ENCODE measurements around the gene DEDD2.

DNA sequence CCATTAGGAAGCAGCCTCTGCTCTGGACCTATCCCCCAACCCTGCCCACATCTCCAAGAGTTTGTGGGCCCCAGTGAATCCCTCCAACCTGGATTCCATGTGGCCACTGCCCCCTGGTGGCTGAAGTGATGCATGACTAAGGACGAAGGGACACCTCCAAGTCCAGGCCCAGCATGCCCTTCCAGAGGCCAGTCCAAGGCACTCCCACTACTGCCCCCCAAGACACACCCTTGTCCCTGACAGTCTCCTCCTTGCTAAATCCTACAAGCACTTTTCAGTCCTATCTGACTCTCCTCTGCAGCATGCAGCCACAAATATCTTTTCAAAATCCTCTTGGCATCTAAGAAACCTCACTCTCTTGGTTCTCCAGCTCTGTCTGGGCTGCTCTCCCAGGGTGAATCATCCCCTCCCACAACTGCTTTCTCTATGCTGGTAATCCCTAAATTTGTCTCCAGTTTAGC is 33.0 kb downstream of the DEDD2 start:
- TF ChIP-seq, protein P1, sequence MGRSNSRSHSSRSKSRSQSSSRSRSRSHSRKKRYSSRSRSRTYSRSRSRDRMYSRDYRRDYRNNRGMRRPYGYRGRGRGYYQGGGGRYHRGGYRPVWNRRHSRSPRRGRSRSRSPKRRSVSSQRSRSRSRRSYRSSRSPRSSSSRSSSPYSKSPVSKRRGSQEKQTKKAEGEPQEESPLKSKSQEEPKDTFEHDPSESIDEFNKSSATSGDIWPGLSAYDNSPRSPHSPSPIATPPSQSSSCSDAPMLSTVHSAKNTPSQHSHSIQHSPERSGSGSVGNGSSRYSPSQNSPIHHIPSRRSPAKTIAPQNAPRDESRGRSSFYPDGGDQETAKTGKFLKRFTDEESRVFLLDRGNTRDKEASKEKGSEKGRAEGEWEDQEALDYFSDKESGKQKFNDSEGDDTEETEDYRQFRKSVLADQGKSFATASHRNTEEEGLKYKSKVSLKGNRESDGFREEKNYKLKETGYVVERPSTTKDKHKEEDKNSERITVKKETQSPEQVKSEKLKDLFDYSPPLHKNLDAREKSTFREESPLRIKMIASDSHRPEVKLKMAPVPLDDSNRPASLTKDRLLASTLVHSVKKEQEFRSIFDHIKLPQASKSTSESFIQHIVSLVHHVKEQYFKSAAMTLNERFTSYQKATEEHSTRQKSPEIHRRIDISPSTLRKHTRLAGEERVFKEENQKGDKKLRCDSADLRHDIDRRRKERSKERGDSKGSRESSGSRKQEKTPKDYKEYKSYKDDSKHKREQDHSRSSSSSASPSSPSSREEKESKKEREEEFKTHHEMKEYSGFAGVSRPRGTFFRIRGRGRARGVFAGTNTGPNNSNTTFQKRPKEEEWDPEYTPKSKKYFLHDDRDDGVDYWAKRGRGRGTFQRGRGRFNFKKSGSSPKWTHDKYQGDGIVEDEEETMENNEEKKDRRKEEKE (IDR thresholded peaks at IDR 0.05) = no peak
- no peak for TF ChIP-seq MEF2A (IDR thresholded peaks at IDR 0.05; ENCODE audit: insufficient read depth, low read depth, low read length)
- TF ChIP-seq CREB1 (IDR thresholded peaks at IDR 0.05; ENCODE audit: low read depth) = no peak
- TF ChIP-seq, protein P2, sequence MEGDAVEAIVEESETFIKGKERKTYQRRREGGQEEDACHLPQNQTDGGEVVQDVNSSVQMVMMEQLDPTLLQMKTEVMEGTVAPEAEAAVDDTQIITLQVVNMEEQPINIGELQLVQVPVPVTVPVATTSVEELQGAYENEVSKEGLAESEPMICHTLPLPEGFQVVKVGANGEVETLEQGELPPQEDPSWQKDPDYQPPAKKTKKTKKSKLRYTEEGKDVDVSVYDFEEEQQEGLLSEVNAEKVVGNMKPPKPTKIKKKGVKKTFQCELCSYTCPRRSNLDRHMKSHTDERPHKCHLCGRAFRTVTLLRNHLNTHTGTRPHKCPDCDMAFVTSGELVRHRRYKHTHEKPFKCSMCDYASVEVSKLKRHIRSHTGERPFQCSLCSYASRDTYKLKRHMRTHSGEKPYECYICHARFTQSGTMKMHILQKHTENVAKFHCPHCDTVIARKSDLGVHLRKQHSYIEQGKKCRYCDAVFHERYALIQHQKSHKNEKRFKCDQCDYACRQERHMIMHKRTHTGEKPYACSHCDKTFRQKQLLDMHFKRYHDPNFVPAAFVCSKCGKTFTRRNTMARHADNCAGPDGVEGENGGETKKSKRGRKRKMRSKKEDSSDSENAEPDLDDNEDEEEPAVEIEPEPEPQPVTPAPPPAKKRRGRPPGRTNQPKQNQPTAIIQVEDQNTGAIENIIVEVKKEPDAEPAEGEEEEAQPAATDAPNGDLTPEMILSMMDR (IDR thresholded peaks at IDR 0.05 in 2 of 3, conservative IDR thresholded peaks at IDR 0.05 in 1 of 3; ENCODE audit: control insufficient read depth in 2 of 3, extremely low read depth in 1 of 3, insufficient read depth in 1 of 3, low read depth in 3 of 3, low read length in 3 of 3) = peak; percentile 83 to 93 (median 86)
- TF ChIP-seq TAF1 (IDR thresholded peaks at IDR 0.05; ENCODE audit: borderline replicate concordance, low read depth, low read length) = no peak
- no peak for TF ChIP-seq EP300 (IDR thresholded peaks at IDR 0.05; ENCODE audit: borderline replicate concordance in 1 of 2, control insufficient read depth in 1 of 2, low read depth in 2 of 2, low read length in 2 of 2)
- TF ChIP-seq SMARCA5 (IDR thresholded peaks at IDR 0.05) = no peak
- TF ChIP-seq, protein P3, sequence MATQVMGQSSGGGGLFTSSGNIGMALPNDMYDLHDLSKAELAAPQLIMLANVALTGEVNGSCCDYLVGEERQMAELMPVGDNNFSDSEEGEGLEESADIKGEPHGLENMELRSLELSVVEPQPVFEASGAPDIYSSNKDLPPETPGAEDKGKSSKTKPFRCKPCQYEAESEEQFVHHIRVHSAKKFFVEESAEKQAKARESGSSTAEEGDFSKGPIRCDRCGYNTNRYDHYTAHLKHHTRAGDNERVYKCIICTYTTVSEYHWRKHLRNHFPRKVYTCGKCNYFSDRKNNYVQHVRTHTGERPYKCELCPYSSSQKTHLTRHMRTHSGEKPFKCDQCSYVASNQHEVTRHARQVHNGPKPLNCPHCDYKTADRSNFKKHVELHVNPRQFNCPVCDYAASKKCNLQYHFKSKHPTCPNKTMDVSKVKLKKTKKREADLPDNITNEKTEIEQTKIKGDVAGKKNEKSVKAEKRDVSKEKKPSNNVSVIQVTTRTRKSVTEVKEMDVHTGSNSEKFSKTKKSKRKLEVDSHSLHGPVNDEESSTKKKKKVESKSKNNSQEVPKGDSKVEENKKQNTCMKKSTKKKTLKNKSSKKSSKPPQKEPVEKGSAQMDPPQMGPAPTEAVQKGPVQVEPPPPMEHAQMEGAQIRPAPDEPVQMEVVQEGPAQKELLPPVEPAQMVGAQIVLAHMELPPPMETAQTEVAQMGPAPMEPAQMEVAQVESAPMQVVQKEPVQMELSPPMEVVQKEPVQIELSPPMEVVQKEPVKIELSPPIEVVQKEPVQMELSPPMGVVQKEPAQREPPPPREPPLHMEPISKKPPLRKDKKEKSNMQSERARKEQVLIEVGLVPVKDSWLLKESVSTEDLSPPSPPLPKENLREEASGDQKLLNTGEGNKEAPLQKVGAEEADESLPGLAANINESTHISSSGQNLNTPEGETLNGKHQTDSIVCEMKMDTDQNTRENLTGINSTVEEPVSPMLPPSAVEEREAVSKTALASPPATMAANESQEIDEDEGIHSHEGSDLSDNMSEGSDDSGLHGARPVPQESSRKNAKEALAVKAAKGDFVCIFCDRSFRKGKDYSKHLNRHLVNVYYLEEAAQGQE (IDR thresholded peaks at IDR 0.05; ENCODE audit: low read depth, low read length) = no peak
- TF ChIP-seq POLR2A (IDR thresholded peaks at IDR 0.05; ENCODE audit: low read depth, low read length) = no peak
- TF ChIP-seq RAD21 (IDR thresholded peaks at IDR 0.05; ENCODE audit: insufficient read depth, low read depth, low read length) = peak; percentile 88
- no peak for TF ChIP-seq SUZ12 (IDR thresholded peaks at IDR 0.05; ENCODE audit: unreplicated experiment)
- TF ChIP-seq, protein P4, sequence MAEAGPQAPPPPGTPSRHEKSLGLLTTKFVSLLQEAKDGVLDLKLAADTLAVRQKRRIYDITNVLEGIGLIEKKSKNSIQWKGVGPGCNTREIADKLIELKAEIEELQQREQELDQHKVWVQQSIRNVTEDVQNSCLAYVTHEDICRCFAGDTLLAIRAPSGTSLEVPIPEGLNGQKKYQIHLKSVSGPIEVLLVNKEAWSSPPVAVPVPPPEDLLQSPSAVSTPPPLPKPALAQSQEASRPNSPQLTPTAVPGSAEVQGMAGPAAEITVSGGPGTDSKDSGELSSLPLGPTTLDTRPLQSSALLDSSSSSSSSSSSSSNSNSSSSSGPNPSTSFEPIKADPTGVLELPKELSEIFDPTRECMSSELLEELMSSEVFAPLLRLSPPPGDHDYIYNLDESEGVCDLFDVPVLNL (IDR thresholded peaks at IDR 0.05; ENCODE audit: low read depth, low read length) = no peak
- no peak for TF ChIP-seq SPI1 (IDR thresholded peaks at IDR 0.05; ENCODE audit: borderline replicate concordance, insufficient read depth, low read depth, low read length)

All from GM12878 (cell line).